ENCODE results near the gene NOTCH3.

Gene NOTCH3

GRCh38 chr19:15159251-15159650 lies 41.5 kb downstream of the NOTCH3 start:
- DNase-seq, result no peak

- DNase-seq, result no peak
These were observed 44.4 kb downstream of the NOTCH3 start for GRCh38 chr19:15156391-15156790.

- DNase-seq, result no peak
These were observed 45.5 kb downstream of the NOTCH3 start for GRCh38 chr19:15155296-15155695.

- DNase-seq, result no peak
These were observed 46.7 kb downstream of the NOTCH3 start for GRCh38 chr19:15154002-15154612.

- no peak for DNase-seq
These were observed 51.1 kb downstream of the NOTCH3 start for GRCh38 chr19:15149737-15150136.

GRCh38 chr19:15147090-15147489 lies 53.7 kb downstream of the NOTCH3 start:
- no peak for DNase-seq

GRCh38 chr19:15144046-15144646 lies 56.6 kb downstream of the NOTCH3 start:
- DNase-seq, result no peak

GRCh38 chr19:15142313-15142712 lies 58.5 kb downstream of the NOTCH3 start:
- no peak for DNase-seq

GRCh38 chr19:15141143-15141542 lies 59.7 kb downstream of the NOTCH3 start:
- no peak for DNase-seq

- no peak for DNase-seq
These were observed 62.4 kb downstream of the NOTCH3 start for GRCh38 chr19:15138427-15138826.

- DNase-seq, result no peak
These were observed 63.0 kb downstream of the NOTCH3 start for GRCh38 chr19:15137777-15138176.

- DNase-seq, result no peak
These were observed 64.4 kb downstream of the NOTCH3 start for GRCh38 chr19:15136234-15136954.

- DNase-seq, result no peak
These were observed 70.8 kb downstream of the NOTCH3 start for GRCh38 chr19:15129856-15130585.

GRCh38 chr19:15128162-15128770 lies 72.5 kb downstream of the NOTCH3 start:
- no peak for DNase-seq

GRCh38 chr19:15126131-15126910 lies 74.5 kb downstream of the NOTCH3 start:
- DNase-seq, result no peak

GRCh38 chr19:15125232-15126067 lies 75.3 kb downstream of the NOTCH3 start:
- DNase-seq, result peak; percentile 97

GRCh38 chr19:15124572-15125231 lies 76.1 kb downstream of the NOTCH3 start:
- DNase-seq, result no peak

GRCh38 chr19:15123900-15124299 lies 76.9 kb downstream of the NOTCH3 start:
- DNase-seq, result no peak

- DNase-seq, result no peak
These were observed 77.5 kb downstream of the NOTCH3 start for GRCh38 chr19:15123031-15123890.
